H1 (cell line): Measurements from ENCODE around the gene PPP2R3C. TPM values are rescaled to one million over a fixed set of nuclear protein-coding genes. Genes with fewer than 3 reads are reported as not detected.

Experiments
- CTCF ChIA-PET: fragments of 300-600 bp; sonication (Branson Sonifier 250); formaldehyde crosslinking; loops from one replicate; lab custom pipeline; 2021; ENCODE audit not compliant: partially characterized antibody; lab: Charles Lee
- POLR2A ChIA-PET: fragments of 300-600 bp; sonication (Branson Sonifier 250); formaldehyde crosslinking; loops from one replicate; lab custom pipeline; 2021; ENCODE audit warnings: inconsistent platforms; ENCODE audit not compliant: partially characterized antibody; lab: Charles Lee
- DNase-seq, 2 experiments: peaks; one replicate each; pipeline versions ENCODE4 v3.0.0 to v3.0.0-alpha.2; 2010 to 2022; ENCODE audit warnings: low spot score in 2 of 2, low read depth in 1 of 2, mixed read lengths in 1 of 2
- FAIRE-seq: peaks from 2 replicates; lab custom pipeline; 2011; peaks lifted over from hg19 to GRCh38; lab: Jason Lieb, UNC
- H2AFZ ChIP-seq: 2 replicates; pipeline ENCODE4 v1.8.1; 2012; ENCODE audit warnings: low read length, inconsistent platforms
- H2AK5ac ChIP-seq: 2 replicates; pipeline ENCODE4 v1.6.1; 2013; ENCODE audit warnings: low read depth, low read length
- H2BK120ac ChIP-seq: replicated peaks from 2 replicates; pipeline ENCODE3; 2013; ENCODE audit warnings: low read depth, low read length, inconsistent platforms
- H2BK12ac ChIP-seq: 2 replicates; pipeline ENCODE4 v1.6.1; 2013; ENCODE audit warnings: low read depth, low read length
- H2BK15ac ChIP-seq: 2 replicates; pipeline ENCODE4 v1.6.1; 2013; ENCODE audit warnings: low read length
- H2BK20ac ChIP-seq: 2 replicates; pipeline ENCODE4 v1.6.1; 2013; ENCODE audit warnings: low read length
- H2BK5ac ChIP-seq: 2 replicates; pipeline ENCODE4 v1.6.1; 2013; ENCODE audit warnings: low read depth, low read length
- H3K14ac ChIP-seq: 2 replicates; pipeline ENCODE4 v1.6.1; 2013; ENCODE audit warnings: inconsistent platforms; ENCODE audit not compliant: insufficient read length
- H3K18ac ChIP-seq: 2 replicates; pipeline ENCODE4 v1.6.1; 2013; ENCODE audit warnings: low read length; ENCODE audit errors: extremely low read depth
- H3K23ac ChIP-seq: 2 replicates; pipeline ENCODE4 v1.6.1; 2013; ENCODE audit warnings: inconsistent platforms; ENCODE audit not compliant: insufficient read length
- H3K23me2 ChIP-seq: 2 replicates; pipeline ENCODE4 v1.6.1; 2013; ENCODE audit warnings: low read depth, low read length
- H3K27ac ChIP-seq: 2 replicates; pipeline ENCODE4 v1.6.1; 2011; ENCODE audit warnings: low read depth, low read length, inconsistent platforms
- H3K27me3 ChIP-seq, 4 experiments: replicated peaks in 1 of 4; 1 replicate in 1 of 4; 2 replicates in 3 of 4; pipeline versions ENCODE4 v1.6.1 to v1.8.1; 2011 to 2013; ENCODE audit warnings: low read length in 3 of 4, mild to moderate bottlenecking in 3 of 4, inconsistent platforms in 2 of 4, mixed read lengths in 2 of 4, moderate library complexity in 1 of 4; ENCODE audit not compliant: control insufficient read depth in 3 of 4, insufficient read depth in 3 of 4; ENCODE audit errors: extremely low read depth in 1 of 4
- H3K36me3 ChIP-seq, 4 experiments: 2 replicates each; pipeline versions ENCODE4 v1.6.1 to v1.8.1; 2011 to 2013; ENCODE audit warnings: mild to moderate bottlenecking in 4 of 4, low read length in 3 of 4, moderate library complexity in 2 of 4, control low read depth in 1 of 4, inconsistent platforms in 1 of 4; ENCODE audit not compliant: insufficient read depth in 4 of 4, control insufficient read depth in 2 of 4
- H3K4ac ChIP-seq: replicated peaks from 2 replicates; pipeline ENCODE3; 2013; ENCODE audit warnings: low read length, low read depth, mixed read lengths, inconsistent platforms; ENCODE audit not compliant: insufficient read length
- H3K4me1 ChIP-seq, 4 experiments: replicated peaks in 1 of 4; 1 replicate in 1 of 4; 2 replicates in 3 of 4; pipeline versions ENCODE4 v1.6.1 to v1.8.1; 2011 to 2013; ENCODE audit warnings: low read length in 3 of 4, inconsistent platforms in 2 of 4, mixed read lengths in 1 of 4; ENCODE audit not compliant: insufficient read depth in 4 of 4, control insufficient read depth in 3 of 4
- H3K4me2 ChIP-seq, 2 experiments: 2 replicates each; pipeline versions ENCODE4 v1.6.1 to v1.8.1; 2011 to 2013; ENCODE audit warnings: low read depth in 2 of 2, low read length in 2 of 2, control low read depth in 1 of 2, inconsistent platforms in 1 of 2, mild to moderate bottlenecking in 1 of 2; ENCODE audit not compliant: insufficient read depth in 1 of 2
- H3K4me3 ChIP-seq, 4 experiments: fragments of 200-600, 300-600 bp in 1 of 4; sonication (generic), shearing (Covaris generic), sonication (Bioruptor Twin) in 1 of 4; 2 replicates each; pipeline versions ENCODE4 v1.5.1 to v1.8.1; 2011 to 2016; ENCODE audit warnings: low read length in 4 of 4, low read depth in 3 of 4, control low read depth in 2 of 4, inconsistent platforms in 2 of 4, mild to moderate bottlenecking in 2 of 4, mixed read lengths in 1 of 4, moderate library complexity in 1 of 4; ENCODE audit not compliant: insufficient read depth in 2 of 4; ENCODE audit errors: extremely low read depth in 1 of 4
- H3K56ac ChIP-seq: replicated peaks from 2 replicates; pipeline ENCODE3; 2013; ENCODE audit warnings: low read depth, mild to moderate bottlenecking, mixed read lengths, low read length, inconsistent platforms; ENCODE audit not compliant: insufficient read length
- H3K79me1 ChIP-seq: 2 replicates; pipeline ENCODE4 v1.6.1; 2013; ENCODE audit warnings: low read depth, low read length, control low read depth
- H3K79me2 ChIP-seq, 2 experiments: 2 replicates each; pipeline versions ENCODE4 v1.6.1 to v1.8.1; 2012 to 2013; ENCODE audit warnings: low read length in 2 of 2, mild to moderate bottlenecking in 2 of 2, inconsistent platforms in 1 of 2; ENCODE audit not compliant: insufficient read depth in 2 of 2, control insufficient read depth in 1 of 2
- H3K9ac ChIP-seq, 4 experiments: replicated peaks in 1 of 4; 1 replicate in 1 of 4; 2 replicates in 3 of 4; pipeline versions ENCODE4 v1.6.1 to v1.8.1; 2011 to 2013; ENCODE audit warnings: low read depth in 3 of 4, low read length in 3 of 4, control low read depth in 2 of 4, mild to moderate bottlenecking in 2 of 4, moderate library complexity in 2 of 4, inconsistent platforms in 1 of 4; ENCODE audit errors: extremely low read depth in 1 of 4
- H3K9me3 ChIP-seq, 2 experiments: 2 replicates each; pipeline versions ENCODE4 v1.6.1 to v1.8.1; 2012 to 2013; ENCODE audit warnings: mild to moderate bottlenecking in 2 of 2, moderate library complexity in 2 of 2, control low read depth in 1 of 2, inconsistent platforms in 1 of 2, low read depth in 1 of 2, low read length in 1 of 2, mixed read lengths in 1 of 2; ENCODE audit not compliant: insufficient read depth in 2 of 2
- H4K20me1 ChIP-seq, 2 experiments: replicated peaks in 1 of 2; 2 replicates each; pipeline versions ENCODE3 to v1.8.1; 2011 to 2013; ENCODE audit warnings: inconsistent platforms in 2 of 2, low read length in 2 of 2, mild to moderate bottlenecking in 1 of 2; ENCODE audit not compliant: insufficient read depth in 2 of 2, control insufficient read depth in 1 of 2
- H4K5ac ChIP-seq: 2 replicates; pipeline ENCODE4 v1.6.1; 2013; ENCODE audit warnings: low read length, low read depth, mixed read lengths, inconsistent platforms; ENCODE audit not compliant: insufficient read length
- H4K8ac ChIP-seq: 2 replicates; pipeline ENCODE4 v1.8.0; 2013; ENCODE audit warnings: mild to moderate bottlenecking, moderate library complexity, low read length, inconsistent platforms; ENCODE audit not compliant: insufficient read depth; ENCODE audit errors: extremely low read depth
- H4K91ac ChIP-seq: replicated peaks from 2 replicates; pipeline ENCODE3; 2013; ENCODE audit warnings: low read length, mixed read lengths, inconsistent platforms; ENCODE audit not compliant: insufficient read length
- CEBPB ChIP-seq: IDR thresholded peaks from 2 replicates; pipeline ENCODE4 v1.6.1; 2012; ENCODE audit warnings: low read depth, low read length
- EP300 ChIP-seq, 2 experiments: IDR thresholded peaks; 1 replicate in 1 of 2; 2 replicates in 1 of 2; pipeline ENCODE4 v1.6.1; 2011 to 2012; ENCODE audit warnings: low read depth in 2 of 2, low read length in 2 of 2, mild to moderate bottlenecking in 2 of 2, borderline replicate concordance in 1 of 2, inconsistent platforms in 1 of 2, moderate library complexity in 1 of 2
- KDM5A ChIP-seq: fragments of 200-600 bp; IDR thresholded peaks from 2 replicates; pipeline ENCODE4 v1.7.1; 2012; ENCODE audit warnings: mild to moderate bottlenecking, low read length, inconsistent platforms, mixed read lengths
- WGBS, 2 experiments: shearing (Covaris generic) in 1 of 2; methylation state at CpG; one replicate each; pipeline versions ENCODE4 v1.1.6 to v1.1.7; 2013 to 2015; ENCODE audit warnings: low lambda C conversion rate in 2 of 2, mixed read lengths in 2 of 2, inconsistent platforms in 1 of 2, low coverage in 1 of 2, missing lambda C conversion rate in 1 of 2; ENCODE audit not compliant: insufficient replicate concordance in 2 of 2, insufficient coverage in 1 of 2, insufficient read length in 1 of 2; ENCODE audit errors: extremely low coverage in 1 of 2, missing lambda C conversion rate in 1 of 2; 5-methylcytosine and 5-hydroxymethylcytosine counted together
- polyA plus RNA-seq, 7 experiments: library from polyadenylated mRNA; depleted of rRNA in 3 of 7; stranded (reverse) in 5 of 7; unstranded in 2 of 7; fragments of >200 nt in 5 of 7; fragments of 200-250 nt in 2 of 7; gene quantifications; 1 replicate in 5 of 7; 2 replicates in 1 of 7; 4 replicates in 1 of 7; pipeline versions ENCODE4 v1.2.1 to v1.2.3, GENCODE V29; 2011 to 2013; ENCODE audit warnings: missing spikeins in 2 of 7, mixed read lengths in 2 of 7
- total RNA-seq: library from RNA; stranded (reverse); fragmentation: NEBNext Ultra II Directional; extraction: Animal tissue kit (Norgen Biotek cat#: 25700); gene quantifications from 2 replicates; pipeline ENCODE4 v1.2.1, GENCODE V29; 2021
- TF ChIP-seq, protein P1 (sequence below): IDR thresholded peaks from 2 replicates; pipeline ENCODE4 v1.6.1; 2012; ENCODE audit warnings: inconsistent platforms

PPP2R3C gene
- total and polyA plus RNA-seq, 2 of the 8 experiments (the other 6 are each of a cell fraction or from before 2014, with no cell fraction given) = 7.1 to 26.7 TPM

DNA sequence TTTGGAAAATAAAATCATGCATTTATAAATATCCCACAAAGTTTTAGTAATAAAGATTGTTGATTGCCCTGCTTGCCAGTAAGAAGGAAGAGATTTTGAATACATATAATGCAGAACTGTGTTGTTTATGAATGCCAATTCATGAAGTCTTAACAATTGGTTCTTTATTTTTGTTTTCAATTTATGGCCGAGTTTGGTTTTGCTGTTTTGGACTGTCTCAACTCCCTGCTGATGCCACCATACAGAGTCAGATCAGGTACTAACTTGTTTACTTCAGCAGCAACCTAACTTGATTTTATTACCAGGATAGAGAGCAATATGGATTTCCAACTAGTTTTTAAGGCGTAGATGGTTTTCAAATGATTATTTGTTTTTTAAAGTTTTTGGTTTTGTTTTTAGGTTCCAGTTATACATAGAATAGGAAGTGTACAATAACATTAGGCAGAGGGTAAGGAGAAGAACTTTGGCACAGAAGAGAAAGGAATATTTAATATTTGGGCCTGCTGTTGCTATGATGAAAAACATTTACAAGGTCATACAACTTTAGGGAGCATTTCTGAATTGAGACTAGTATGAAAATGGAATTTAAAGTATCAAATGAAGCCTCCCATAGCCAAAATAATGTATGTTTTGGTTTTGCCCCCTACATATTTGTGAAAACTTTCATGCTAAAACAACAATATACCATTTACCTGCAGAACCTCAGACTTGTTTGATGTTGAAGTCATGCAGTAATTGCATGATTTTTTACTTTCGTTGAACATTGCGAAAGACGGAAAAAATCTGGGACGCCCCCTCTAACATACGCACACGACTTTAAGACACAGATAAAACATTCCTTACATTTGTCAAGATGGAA is 76.6 kb downstream of the PPP2R3C start:
- POLR2A ChIA-PET = interaction anchor here (0.6 to 2.3 kb wide), 11 partner anchors 9 to 606 kb away, joined by 3 to 17 read pairs (median 4); partner anchors contain the start of genes BAZ1A, PPP2R3C and SRP54
- H4K91ac ChIP-seq = no peak overlapping the region
- no peak overlapping the region for H2BK120ac ChIP-seq
- 0 out of 4 replicates have a peak, but pooled peaks cover 0 to 2% of the 10 kb centered on the region in 2 experiments for H3K9me3 ChIP-seq
- no peak for DNase-seq
- no peak overlapping the region for H4K8ac ChIP-seq
- no peak overlapping the region for H3K14ac ChIP-seq
- no peaks in the 10 kb centered on the region; a peak in 2 of 8 replicates for H3K36me3 ChIP-seq
- H3K4ac ChIP-seq = no peak overlapping the region
- no peaks in the 10 kb centered on the region for H4K20me1 ChIP-seq
- no peaks in the 10 kb centered on the region; the same call in none of the 2 replicates for H3K23me2 ChIP-seq
- H2AFZ ChIP-seq = peak overlapping the region; percentile 52
- no peaks in the 10 kb centered on the region for H3K27me3 ChIP-seq
- TF ChIP-seq, protein P1, sequence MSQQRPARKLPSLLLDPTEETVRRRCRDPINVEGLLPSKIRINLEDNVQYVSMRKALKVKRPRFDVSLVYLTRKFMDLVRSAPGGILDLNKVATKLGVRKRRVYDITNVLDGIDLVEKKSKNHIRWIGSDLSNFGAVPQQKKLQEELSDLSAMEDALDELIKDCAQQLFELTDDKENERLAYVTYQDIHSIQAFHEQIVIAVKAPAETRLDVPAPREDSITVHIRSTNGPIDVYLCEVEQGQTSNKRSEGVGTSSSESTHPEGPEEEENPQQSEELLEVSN = no peak
- TF ChIP-seq CEBPB = peak; percentile 48; the same call in 1 of the 2 replicates
- TF ChIP-seq KDM5A = no peak
- TF ChIP-seq EP300 (IDR thresholded peaks at IDR 0.05; ENCODE audit: borderline replicate concordance in 1 of 2, low read depth in 2 of 2, low read length in 2 of 2) = no peak
- TF ChIP-seq, all 59 proteins: peak for 1
- Histone ChIP-seq H3K56ac (no peak overlapping the region), H2BK15ac (no peak overlapping the region), H3K27ac (no peak overlapping the region), H2BK12ac (no peak overlapping the region), H3K9ac (peak overlapping the region in 3 of 4 experiments; percentile 34 to 64 (median 52); a peak in 6 of 7 replicates), H3K4me3 (peak overlapping the region; percentile 67 to 79 (median 72)), H3K18ac (no peak overlapping the region), H3K23ac (no peak overlapping the region), H2AK5ac (no peak overlapping the region), H4K5ac (no peak overlapping the region), H3K79me1 (no peaks in the 10 kb centered on the region), H2BK5ac (no peak overlapping the region), H3K4me1 (no peaks in the 10 kb centered on the region; a peak in 1 of 7 replicates), H3K4me2 (peak overlapping the region; percentile 75 to 85), H2BK20ac (no peak overlapping the region), H3K79me2 (peaks cover 0 to 6% of the 10 kb centered on the region in 2 experiments; a peak in 2 of 4 replicates)
- FAIRE-seq = no peak
- CTCF ChIA-PET = interaction anchor here (1.1 kb wide), 1 partner anchor 377 kb away, joined by 3 read pairs; no protein-coding TSS in a partner anchor
- 39 to 100% methylated on average over 1 to 8 of the region's 8 CpGs for WGBS, 2 experiments
